GM12865 (cell line): ENCODE data around the gene GAGE13.
A peak's percentile ranks its signal among the peaks of the same experiment; 100 is the strongest.
"Not testable (repeated sequence)": the region's sequence is repeated elsewhere in the genome, so short reads cannot be mapped to it uniquely, and the experiment has no call there.

Experiments
- DNase-seq: peaks from one replicate; pipeline ENCODE4 v3.0.0; 2010; ENCODE audit warnings: low read depth
- H3K4me3 ChIP-seq: 2 replicates; pipeline ENCODE4 v1.5.1; 2011; ENCODE audit warnings: mild to moderate bottlenecking, low read depth, low read length, control low read depth
- TF ChIP-seq, protein P1 (sequence below): IDR thresholded peaks from 2 replicates; pipeline ENCODE4 v1.5.1; 2011; ENCODE audit warnings: low read length, control low read depth, low read depth, inconsistent platforms; ENCODE audit not compliant: insufficient read depth; ENCODE audit errors: missing control alignments

Gene GAGE13

DNA sequence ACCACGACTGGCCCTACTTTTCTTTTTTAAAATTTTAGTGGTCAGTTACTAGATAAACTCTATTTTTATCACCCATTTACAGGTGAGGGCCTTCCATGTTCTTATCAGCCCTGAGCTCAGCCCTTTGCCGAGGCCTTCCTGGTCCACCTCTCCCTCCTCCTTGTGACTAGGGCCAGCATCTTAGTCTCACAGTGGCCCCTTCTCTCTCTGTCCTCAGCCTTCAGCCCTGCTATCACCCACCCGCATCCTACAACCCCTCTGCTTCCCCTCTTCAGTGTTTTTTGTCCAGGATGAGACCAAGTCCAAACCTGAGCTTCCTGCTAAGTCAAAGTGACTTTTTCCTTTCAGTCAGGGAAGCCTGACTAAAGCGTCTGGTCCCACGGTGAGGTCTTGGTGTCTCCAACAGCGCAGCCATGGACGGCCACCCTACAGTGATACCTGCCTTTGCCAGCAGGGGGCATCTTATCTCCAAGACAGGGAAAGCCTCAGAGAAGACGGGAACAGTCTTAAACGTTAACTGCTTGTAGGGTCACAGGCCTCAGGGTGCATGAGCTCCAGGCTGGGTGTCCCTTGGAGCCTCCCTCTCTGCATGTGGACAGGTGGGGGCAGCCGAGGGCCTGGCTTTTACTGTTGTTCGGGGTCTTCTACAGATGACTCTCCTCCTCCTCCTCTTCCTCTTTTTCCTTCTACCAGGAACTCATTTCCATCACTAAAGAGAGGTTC lies 39.6 kb upstream of the GAGE13 start:
- TF ChIP-seq, protein P1, sequence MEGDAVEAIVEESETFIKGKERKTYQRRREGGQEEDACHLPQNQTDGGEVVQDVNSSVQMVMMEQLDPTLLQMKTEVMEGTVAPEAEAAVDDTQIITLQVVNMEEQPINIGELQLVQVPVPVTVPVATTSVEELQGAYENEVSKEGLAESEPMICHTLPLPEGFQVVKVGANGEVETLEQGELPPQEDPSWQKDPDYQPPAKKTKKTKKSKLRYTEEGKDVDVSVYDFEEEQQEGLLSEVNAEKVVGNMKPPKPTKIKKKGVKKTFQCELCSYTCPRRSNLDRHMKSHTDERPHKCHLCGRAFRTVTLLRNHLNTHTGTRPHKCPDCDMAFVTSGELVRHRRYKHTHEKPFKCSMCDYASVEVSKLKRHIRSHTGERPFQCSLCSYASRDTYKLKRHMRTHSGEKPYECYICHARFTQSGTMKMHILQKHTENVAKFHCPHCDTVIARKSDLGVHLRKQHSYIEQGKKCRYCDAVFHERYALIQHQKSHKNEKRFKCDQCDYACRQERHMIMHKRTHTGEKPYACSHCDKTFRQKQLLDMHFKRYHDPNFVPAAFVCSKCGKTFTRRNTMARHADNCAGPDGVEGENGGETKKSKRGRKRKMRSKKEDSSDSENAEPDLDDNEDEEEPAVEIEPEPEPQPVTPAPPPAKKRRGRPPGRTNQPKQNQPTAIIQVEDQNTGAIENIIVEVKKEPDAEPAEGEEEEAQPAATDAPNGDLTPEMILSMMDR = peak; percentile 64
- H3K4me3 ChIP-seq = no peak overlapping the region
- DNase-seq = peak; percentile 64

DNA sequence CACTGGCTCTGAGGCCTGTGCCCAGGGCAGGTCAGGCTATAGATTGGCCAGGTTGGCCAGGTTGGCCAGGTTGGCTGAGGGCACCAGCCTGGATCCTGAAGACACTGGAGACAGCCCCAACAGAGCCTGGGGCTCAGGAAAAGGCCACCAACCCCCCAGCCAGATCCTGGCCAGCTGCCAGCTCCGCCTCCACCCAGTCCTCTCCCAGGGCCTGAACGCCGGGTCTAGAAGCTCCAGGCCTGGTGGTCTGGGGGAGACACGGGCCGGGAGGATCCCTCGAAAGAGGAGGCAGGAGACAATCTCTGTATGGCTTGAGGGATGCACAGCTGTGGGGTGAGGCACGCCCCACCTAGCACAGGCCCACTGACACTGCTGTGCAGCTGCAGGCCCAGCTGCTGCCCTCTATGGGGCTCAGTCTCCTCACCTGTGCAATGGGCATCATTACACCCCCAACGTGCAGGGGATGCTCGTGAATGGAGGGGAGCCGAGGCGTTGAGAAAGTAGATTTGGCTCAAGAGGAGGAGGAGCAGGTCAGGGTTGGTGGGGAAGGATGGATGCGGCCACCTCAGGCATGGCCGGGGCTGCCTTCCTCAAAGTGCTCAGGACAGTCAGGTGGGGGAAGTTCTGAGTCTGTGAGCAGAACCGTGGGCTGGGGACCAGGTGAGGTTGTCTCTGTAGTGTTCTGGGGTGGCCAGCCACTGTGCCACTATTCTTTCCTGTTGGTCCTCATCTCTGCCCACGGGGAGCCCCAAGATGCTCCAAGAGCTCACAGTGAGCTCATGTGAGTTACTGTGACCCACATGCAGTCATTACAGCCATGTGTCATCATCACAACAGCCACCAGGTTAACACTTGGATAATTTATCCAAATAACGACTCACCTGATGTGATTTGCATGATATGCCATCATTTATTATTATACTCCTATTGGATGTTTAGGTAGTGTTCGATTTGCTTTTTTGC lies 38.7 kb upstream of the GAGE13 start:
- TF ChIP-seq, protein P1 = no peak
- no peak overlapping the region for H3K4me3 ChIP-seq
- no peak for DNase-seq

DNA sequence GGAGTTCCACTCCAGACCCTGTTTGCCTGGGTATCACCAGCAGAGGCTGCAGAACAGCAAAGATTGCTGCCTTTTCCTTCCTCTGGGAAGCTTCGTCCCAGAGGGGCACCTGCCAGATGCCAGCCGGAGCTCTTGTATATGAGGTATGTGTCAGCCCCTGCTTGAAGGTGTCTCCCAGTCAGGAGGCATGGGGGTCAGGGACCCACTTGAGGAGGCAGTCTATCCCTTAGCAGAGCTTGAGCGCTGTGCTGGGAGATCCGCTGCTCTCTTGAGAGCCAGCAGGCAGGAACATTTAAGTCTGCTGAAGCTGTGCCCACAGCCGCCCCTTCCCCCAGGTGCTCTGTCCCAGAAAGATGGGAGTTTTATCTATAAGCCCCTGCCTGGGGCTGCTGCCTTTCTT lies 32.1 kb upstream of the GAGE13 start:
- not testable (repeated sequence) for DNase-seq, H3K4me3 ChIP-seq

DNA sequence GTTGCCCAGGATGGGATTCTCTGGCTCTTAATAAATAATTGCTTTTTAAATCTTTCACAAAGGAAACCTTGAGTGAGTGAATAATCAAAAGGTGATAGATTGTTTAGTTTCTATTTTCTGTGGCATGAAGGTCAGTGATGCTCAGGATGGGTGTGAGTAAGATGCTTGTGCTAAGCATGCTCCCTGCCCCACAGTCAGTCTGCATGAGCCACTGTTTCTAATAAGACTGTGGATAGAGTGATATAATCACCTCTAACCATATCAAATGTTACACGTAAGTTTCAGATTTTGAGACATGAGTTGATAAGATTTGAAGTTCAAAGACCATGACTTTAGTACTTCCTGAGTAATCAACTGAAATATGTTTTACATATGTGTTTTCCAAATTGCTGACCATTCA lies 30.7 kb upstream of the GAGE13 start:
- TF ChIP-seq, protein P1 = no peak
- H3K4me3 ChIP-seq = no peak overlapping the region
- DNase-seq = no peak

DNA sequence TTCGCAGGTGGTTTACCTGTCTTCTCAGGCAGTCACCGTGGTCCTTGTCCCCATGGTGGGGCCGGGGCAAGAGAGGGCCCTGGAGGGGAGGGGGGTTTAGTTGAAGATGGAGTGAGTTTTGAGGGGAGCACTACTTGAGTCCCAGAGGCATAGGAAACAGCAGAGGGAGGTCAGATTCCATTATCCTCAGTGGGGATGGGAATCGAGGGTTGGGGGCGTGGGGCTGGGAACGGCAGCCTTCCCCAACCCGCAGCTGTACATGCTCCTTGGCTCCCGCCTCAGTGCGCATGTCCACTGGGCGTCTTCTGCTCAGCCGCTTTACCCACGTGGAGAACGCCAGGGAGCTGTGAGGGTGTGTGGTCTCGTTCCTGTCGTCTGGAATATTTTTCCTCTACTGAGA lies 28.0 kb upstream of the GAGE13 start, which contains the start of gene GAGE10:
Gene GAGE10, plus strand, starts transcription at position 301 of the 400 bp plus-strand sequence. CDS start 1,214 bp downstream, outside the sequence.
- TF ChIP-seq, protein P1 = no peak
- DNase-seq = no peak
- H3K4me3 ChIP-seq = no peak within 1 kb of the TSS

DNA sequence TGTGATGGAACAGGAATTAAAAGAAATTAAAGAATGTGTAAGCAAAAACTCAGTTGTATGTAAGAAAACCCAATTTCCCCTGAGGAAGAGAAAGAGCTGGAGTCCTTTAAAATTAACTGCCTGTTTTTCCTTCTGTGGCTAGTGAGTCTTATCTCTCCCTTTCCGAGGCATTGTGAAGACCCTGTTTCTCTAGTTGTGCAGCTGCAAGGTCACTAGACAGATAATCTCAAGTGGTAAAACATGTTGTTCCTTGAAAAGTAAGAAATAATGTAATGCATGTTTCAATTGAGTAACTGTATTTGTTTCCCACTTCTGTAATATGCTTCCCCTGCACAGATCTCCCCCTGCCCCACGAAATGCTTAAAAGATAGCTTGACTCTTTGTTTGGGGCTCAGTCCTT lies 23.6 kb upstream of the GAGE13 start:
- H3K4me3 ChIP-seq, DNase-seq: not testable (repeated sequence)

DNA sequence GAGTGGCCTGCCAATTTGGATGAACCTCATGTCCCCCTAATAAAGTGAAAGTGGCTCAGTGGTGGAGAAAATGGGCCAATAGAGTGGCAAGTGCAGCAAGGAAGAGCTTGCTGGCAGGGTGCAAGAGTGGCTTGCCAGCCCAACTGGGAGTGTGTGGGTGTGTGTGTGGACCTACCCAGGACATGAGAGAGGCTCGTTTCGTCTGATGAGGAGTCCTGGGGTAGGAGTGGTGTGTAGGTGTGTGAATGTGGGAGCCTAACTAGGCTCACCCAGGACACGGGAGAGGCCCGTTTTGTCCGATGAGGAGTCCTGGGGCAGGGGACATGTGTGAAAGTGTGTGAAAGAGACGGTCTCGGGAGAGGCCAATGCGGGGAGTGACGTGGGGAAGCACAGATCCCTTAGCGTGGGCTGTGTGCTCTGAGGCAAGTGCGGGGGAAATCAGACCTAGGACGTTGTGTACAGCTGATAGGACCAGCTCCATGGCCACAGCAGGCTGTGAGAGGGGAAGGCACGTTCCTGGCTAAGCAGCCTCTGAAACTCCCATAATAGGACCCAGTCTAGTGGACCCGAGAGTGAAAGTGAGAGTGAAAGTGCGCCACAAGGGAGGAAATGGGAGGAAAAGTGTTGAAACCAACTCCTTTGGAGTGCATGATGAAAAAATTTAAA lies 22.6 kb upstream of the GAGE13 start:
- TF ChIP-seq, protein P1 = no peak
- no peak for DNase-seq
- no peak overlapping the region for H3K4me3 ChIP-seq
